IMR-90 (cell line): ENCODE measurements around the gene B3GNT9. TPM values are rescaled to one million over a fixed set of nuclear protein-coding genes. Genes with fewer than 3 reads are reported as not detected.

Experiments used
- ATAC-seq: fragments of 200-7000 bp; cut with Tn5 transposase; 2 replicates; pipeline ENCODE4 v1.9.1; 2020; ENCODE audit warnings: low read depth, mild to moderate bottlenecking, moderate library complexity
- BruUV-seq: library from RNA; stranded (reverse); fragments of 400-500 nt; replicated peaks from 2 replicates; lab custom pipeline; 2021; lab: Mats Ljungman, UMichigan
- CTCF ChIA-PET: fragments of 300-600 bp; formaldehyde crosslinking; extraction: SDS; loops from one replicate; lab custom pipeline; 2021; ENCODE audit warnings: antibody characterized with exemption; lab: Yijun Ruan, JAX
- POLR2A ChIA-PET: fragments of 300-600 bp; sonication (Branson Sonifier 250); formaldehyde crosslinking; loops from one replicate; lab custom pipeline; 2022; ENCODE audit warnings: antibody characterized with exemption; ENCODE audit not compliant: unreplicated experiment; lab: Charles Lee
- DNase-seq: peaks from one replicate; pipeline ENCODE4 v3.0.0; 2013
- H2AFZ ChIP-seq: replicated peaks from 2 replicates; pipeline ENCODE3; 2013; ENCODE audit warnings: low read length, mild to moderate bottlenecking; ENCODE audit not compliant: poor library complexity
- H2AK5ac ChIP-seq: 2 replicates; pipeline ENCODE4 v1.6.1; 2013; ENCODE audit warnings: low read depth, low read length, inconsistent platforms
- H2AK9ac ChIP-seq: replicated peaks from 2 replicates; pipeline ENCODE3; 2013; ENCODE audit warnings: mild to moderate bottlenecking, low read depth, low read length, moderate library complexity; ENCODE audit not compliant: poor library complexity
- H2BK120ac ChIP-seq: 2 replicates; pipeline ENCODE4 v1.6.1; 2013; ENCODE audit warnings: low read depth, low read length, inconsistent platforms
- H2BK15ac ChIP-seq: 3 replicates; pipeline ENCODE4 v1.6.1; 2013; ENCODE audit warnings: low read depth, low read length, inconsistent platforms
- H2BK20ac ChIP-seq: 2 replicates; pipeline ENCODE4 v1.6.1; 2013; ENCODE audit warnings: low read depth, mild to moderate bottlenecking, inconsistent platforms, low read length, moderate library complexity
- H2BK5ac ChIP-seq: 2 replicates; pipeline ENCODE4 v1.6.1; 2013; ENCODE audit warnings: mild to moderate bottlenecking, low read depth, low read length, inconsistent platforms; ENCODE audit not compliant: poor library complexity, severe bottlenecking
- H3K14ac ChIP-seq: replicated peaks from 2 replicates; pipeline ENCODE4 v1.6.1; 2013; ENCODE audit warnings: low read depth, low read length, inconsistent platforms
- H3K18ac ChIP-seq: 2 replicates; pipeline ENCODE4 v1.6.1; 2013; ENCODE audit warnings: low read depth, low read length, control low read depth
- H3K23ac ChIP-seq: 2 replicates; pipeline ENCODE4 v1.6.1; 2013; ENCODE audit warnings: low read depth, low read length, inconsistent platforms
- H3K27ac ChIP-seq: 2 replicates; pipeline ENCODE4 v1.5.1; 2013; ENCODE audit warnings: mild to moderate bottlenecking, control low read depth, low read length; ENCODE audit not compliant: insufficient read depth
- H3K27me3 ChIP-seq: 2 replicates; pipeline ENCODE4 v1.6.1; 2013; ENCODE audit warnings: low read length; ENCODE audit not compliant: control insufficient read depth, insufficient read depth
- H3K36me3 ChIP-seq: 2 replicates; pipeline ENCODE4 v1.6.1; 2013; ENCODE audit warnings: low read length, mixed read lengths; ENCODE audit not compliant: control insufficient read depth, insufficient read depth
- H3K4ac ChIP-seq: 2 replicates; pipeline ENCODE4 v1.6.1; 2013; ENCODE audit warnings: low read depth, low read length, inconsistent platforms
- H3K4me1 ChIP-seq: 2 replicates; pipeline ENCODE4 v1.6.1; 2013; ENCODE audit warnings: low read length, mixed read lengths; ENCODE audit not compliant: control insufficient read depth, insufficient read depth
- H3K4me2 ChIP-seq: 2 replicates; pipeline ENCODE4 v1.6.1; 2013; ENCODE audit warnings: low read depth, mild to moderate bottlenecking, control low read depth, low read length, moderate library complexity
- H3K4me3 ChIP-seq: 2 replicates; pipeline ENCODE4 v1.5.1; 2013; ENCODE audit warnings: low read depth, mild to moderate bottlenecking, control low read depth, low read length, moderate library complexity; ENCODE audit not compliant: insufficient read depth
- H3K56ac ChIP-seq: 2 replicates; pipeline ENCODE4 v1.6.1; 2013; ENCODE audit warnings: low read length, inconsistent platforms; ENCODE audit not compliant: insufficient read depth; ENCODE audit errors: extremely low read depth
- H3K79me1 ChIP-seq, 2 experiments: 2 replicates each; pipeline ENCODE4 v1.6.1; 2013; ENCODE audit warnings: low read length in 2 of 2, inconsistent platforms in 1 of 2, low read depth in 1 of 2
- H3K9ac ChIP-seq: 2 replicates; pipeline ENCODE4 v1.6.1; 2013; ENCODE audit warnings: low read depth, low read length, control low read depth
- H3K9me1 ChIP-seq: 2 replicates; pipeline ENCODE4 v1.6.1; 2013; ENCODE audit warnings: low read length, inconsistent platforms; ENCODE audit not compliant: insufficient read depth
- H3K9me3 ChIP-seq: 2 replicates; pipeline ENCODE4 v1.6.1; 2013; ENCODE audit warnings: low read length; ENCODE audit not compliant: control insufficient read depth, insufficient read depth
- H4K20me1 ChIP-seq: 2 replicates; pipeline ENCODE4 v1.6.1; 2013; ENCODE audit warnings: low read length, inconsistent platforms; ENCODE audit not compliant: insufficient read depth
- H4K5ac ChIP-seq: 2 replicates; pipeline ENCODE4 v1.6.1; 2013; ENCODE audit warnings: mild to moderate bottlenecking, low read depth, low read length, control low read depth
- H4K8ac ChIP-seq, 2 experiments: 2 replicates each; pipeline ENCODE4 v1.6.1; 2013; ENCODE audit warnings: low read depth in 2 of 2, low read length in 2 of 2, control low read depth in 1 of 2, inconsistent platforms in 1 of 2
- H4K91ac ChIP-seq: 2 replicates; pipeline ENCODE4 v1.6.1; 2013; ENCODE audit warnings: low read depth, low read length, inconsistent platforms; ENCODE audit not compliant: insufficient read depth
- BHLHE40 ChIP-seq: fragments of 150-350 bp; IDR thresholded peaks from 2 replicates; pipeline ENCODE4 v1.6.1; 2016; ENCODE audit warnings: mild to moderate bottlenecking, low read depth, low read length
- CEBPB ChIP-seq: IDR thresholded peaks from 2 replicates; pipeline ENCODE4 v1.6.1; 2012; ENCODE audit warnings: low read depth, low read length, improper control_type of control experiment
- CTCF ChIP-seq: conservative IDR thresholded peaks from 2 replicates; pipeline ENCODE4 v1.5.1; 2012; ENCODE audit warnings: mild to moderate bottlenecking, low read depth, low read length, improper control_type of control experiment
- ELK1 ChIP-seq: fragments of 150-350 bp; IDR thresholded peaks from 2 replicates; pipeline ENCODE4 v1.6.1; 2016; ENCODE audit warnings: low read depth, mild to moderate bottlenecking, low read length, moderate library complexity, borderline replicate concordance
- FOS ChIP-seq: fragments of 150-350 bp; IDR thresholded peaks from 2 replicates; pipeline ENCODE4 v1.6.1; 2016; ENCODE audit warnings: low read depth, low read length
- MAFK ChIP-seq: IDR thresholded peaks from 2 replicates; pipeline ENCODE4 v1.6.1; 2012; ENCODE audit warnings: low read depth, low read length, improper control_type of control experiment
- MAZ ChIP-seq: IDR thresholded peaks from 2 replicates; pipeline ENCODE4 v1.6.1; 2012; ENCODE audit warnings: low read depth, mild to moderate bottlenecking, low read length, improper control_type of control experiment, moderate library complexity, borderline replicate concordance
- MXI1 ChIP-seq: IDR thresholded peaks from 2 replicates; pipeline ENCODE4 v1.6.1; 2012; ENCODE audit warnings: low read depth, mild to moderate bottlenecking, low read length, moderate library complexity, borderline replicate concordance
- NFE2L2 ChIP-seq: fragments of 150-350 bp; IDR thresholded peaks from 2 replicates; pipeline ENCODE4 v1.6.1; 2016; ENCODE audit warnings: low read depth, mild to moderate bottlenecking, low read length
- POLR2A ChIP-seq: IDR thresholded peaks from 2 replicates; pipeline ENCODE4 v1.6.1; 2012; ENCODE audit warnings: mild to moderate bottlenecking, low read depth, low read length
- RAD21 ChIP-seq: IDR thresholded peaks from 2 replicates; pipeline ENCODE4 v1.6.1; 2012; ENCODE audit warnings: low read length, improper control_type of control experiment
- RCOR1 ChIP-seq: IDR thresholded peaks from 2 replicates; pipeline ENCODE4 v1.6.1; 2012; ENCODE audit warnings: mild to moderate bottlenecking, low read length, improper control_type of control experiment; ENCODE audit not compliant: insufficient replicate concordance
- SMC3 ChIP-seq: fragments of 150-350 bp; IDR thresholded peaks from 2 replicates; pipeline ENCODE4 v1.6.1; 2016; ENCODE audit warnings: low read depth, mild to moderate bottlenecking, antibody characterized with exemption, low read length, moderate library complexity
- USF2 ChIP-seq: fragments of 150-350 bp; IDR thresholded peaks from 2 replicates; pipeline ENCODE4 v1.6.1; 2017; ENCODE audit warnings: mild to moderate bottlenecking, antibody characterized with exemption, low read length, low read depth
- WGBS, 2 experiments: methylation state at CpG; one replicate each; pipeline versions ENCODE4 v1.1.5 to v1.1.7; 2013; ENCODE audit warnings: missing lambda C conversion rate in 2 of 2; ENCODE audit not compliant: insufficient read length in 1 of 2; ENCODE audit errors: extremely low coverage in 2 of 2; 5-methylcytosine and 5-hydroxymethylcytosine counted together
- dilution Hi-C: fragments of 300-500 bp; cut with HindIII; formaldehyde crosslinking; loops from one replicate; pipeline ENCODE4 v1.14.3; 2018; ENCODE audit warnings: low sequenced_read_pairs; ENCODE audit not compliant: unreplicated experiment
- in situ Hi-C: fragments of 300-500 bp; cut with MboI; formaldehyde crosslinking; loops from 3 replicates; pipeline ENCODE4 v1.14.3; 2019; ENCODE audit warnings: low sequenced_read_pairs, inconsistent platforms, mixed read lengths
- intact Hi-C: fragments of 100-400 bp; cut with micrococcal nuclease; formaldehyde crosslinking; loops from 2 replicates; pipeline ENCODE4 v1.10.0; 2022
- polyA plus RNA-seq, 3 experiments: library from polyadenylated mRNA; depleted of rRNA; stranded (reverse); fragments of >200 nt; gene quantifications; 2 replicates each; pipeline ENCODE4 v1.2.3, GENCODE V29; 2012; ENCODE audit warnings: low replicate concordance in 1 of 3
- total RNA-seq: library from RNA; depleted of rRNA; stranded (reverse); fragments of >200 nt; gene quantifications from 2 replicates; pipeline ENCODE4 v1.2.3, GENCODE V29; 2012

Gene B3GNT9
- total and polyA plus RNA-seq, 2 of the 4 experiments (the other 2 are of a cell fraction): 5.0 to 12.0 TPM

GRCh38 chr16:67165121-67166078 lies 14.6 kb upstream of the B3GNT9 start:
- H3K14ac ChIP-seq: no peak overlapping the region
- CTCF ChIA-PET: no interaction called here
- TF ChIP-seq ELK1 (no peak), RCOR1 (no peak), FOS (no peak), BHLHE40 (no peak), CEBPB (no peak), SMC3 (no peak), MAFK (no peak), MAZ (no peak), RAD21 (no peak), MXI1 (no peak), CTCF (no peak), POLR2A (no peak), USF2 (no peak), NFE2L2 (no peak)

More at GRCh38 chr16:67165121-67166078, 14.6 kb upstream of the B3GNT9 start:
- Histone ChIP-seq H3K4me2 (no peak overlapping the region), H3K9me3 (no peaks in the 10 kb centered on the region), H3K23ac (no peak overlapping the region), H3K36me3 (peaks cover 3% of the 10 kb centered on the region; the same call in 1 of the 2 replicates), H3K4ac (no peak overlapping the region), H2BK120ac (no peak overlapping the region), H2AFZ (peak overlapping the region; percentile 33), H2BK20ac (no peak overlapping the region), H3K27ac (no peak overlapping the region), H4K5ac (no peak overlapping the region), H2BK15ac (no peak overlapping the region), H3K9ac (no peak overlapping the region), H2BK5ac (no peak overlapping the region), H3K18ac (no peak overlapping the region), H3K56ac (no peak overlapping the region), H4K8ac (no peak overlapping the region), H3K79me1 (peaks cover 0 to 12% of the 10 kb centered on the region in 2 experiments; a peak in 2 of 4 replicates), H4K91ac (no peak overlapping the region), H3K27me3 (peaks cover 24% of the 10 kb centered on the region; the same call in 1 of the 2 replicates), H3K9me1 (peaks cover 7% of the 10 kb centered on the region; the same call in 1 of the 2 replicates), H3K4me1 (peaks cover 29% of the 10 kb centered on the region), H2AK9ac (no peak overlapping the region), H3K4me3 (no peak overlapping the region), H4K20me1 (no peaks in the 10 kb centered on the region), H2AK5ac (no peak overlapping the region)
- dilution Hi-C loops: no loop called here
- 31% methylated on average over 29 of the region's 85 CpGs; no CpG with 5 or more reads in 1 of the 2 experiments for WGBS, 2 experiments
- POLR2A ChIA-PET: no interaction called here
- ATAC-seq (no peak), DNase-seq (no peak)
- in situ Hi-C loops: no loop called here
- no TSS peak for BruUV-seq
- intact Hi-C loops: no loop called here
